ENCODE data around the gene SDCCAG8. TPM values are rescaled to one million over a fixed set of nuclear protein-coding genes. Genes with fewer than 3 reads are reported as not detected.

Gene SDCCAG8
- total RNA-seq, 2 donors from 2014 or later, result 18.4 to 18.8 TPM

- no peak overlapping the region for H3K9ac ChIP-seq (ENCODE audit: low read depth in 2 of 2, low read length in 2 of 2)
- H3K9me3 ChIP-seq, result no peaks in the 10 kb centered on the region
- H3K27ac ChIP-seq, result no peak overlapping the region
- no peaks in the 10 kb centered on the region for H3K27me3 ChIP-seq
- TF ChIP-seq, protein P1, sequence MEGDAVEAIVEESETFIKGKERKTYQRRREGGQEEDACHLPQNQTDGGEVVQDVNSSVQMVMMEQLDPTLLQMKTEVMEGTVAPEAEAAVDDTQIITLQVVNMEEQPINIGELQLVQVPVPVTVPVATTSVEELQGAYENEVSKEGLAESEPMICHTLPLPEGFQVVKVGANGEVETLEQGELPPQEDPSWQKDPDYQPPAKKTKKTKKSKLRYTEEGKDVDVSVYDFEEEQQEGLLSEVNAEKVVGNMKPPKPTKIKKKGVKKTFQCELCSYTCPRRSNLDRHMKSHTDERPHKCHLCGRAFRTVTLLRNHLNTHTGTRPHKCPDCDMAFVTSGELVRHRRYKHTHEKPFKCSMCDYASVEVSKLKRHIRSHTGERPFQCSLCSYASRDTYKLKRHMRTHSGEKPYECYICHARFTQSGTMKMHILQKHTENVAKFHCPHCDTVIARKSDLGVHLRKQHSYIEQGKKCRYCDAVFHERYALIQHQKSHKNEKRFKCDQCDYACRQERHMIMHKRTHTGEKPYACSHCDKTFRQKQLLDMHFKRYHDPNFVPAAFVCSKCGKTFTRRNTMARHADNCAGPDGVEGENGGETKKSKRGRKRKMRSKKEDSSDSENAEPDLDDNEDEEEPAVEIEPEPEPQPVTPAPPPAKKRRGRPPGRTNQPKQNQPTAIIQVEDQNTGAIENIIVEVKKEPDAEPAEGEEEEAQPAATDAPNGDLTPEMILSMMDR (IDR thresholded peaks at IDR 0.05), result no peak
- intact Hi-C loops (cut with DNase I), result no loop called here
- H3K4me1 ChIP-seq, result no peaks in the 10 kb centered on the region
- H3K36me3 ChIP-seq, result no peaks in the 10 kb centered on the region
- no peak overlapping the region for H3K4me3 ChIP-seq
- DNase-seq, result no peak
Measured at GRCh38 chr1:243399561-243400155, 143.8 kb downstream of the SDCCAG8 start.

GRCh38 chr1:243402868-243403267 is 147.0 kb downstream of the SDCCAG8 start:
- DNase-seq, result no peak
- intact Hi-C loops (cut with DNase I), result no loop called here
- TF ChIP-seq, protein P1 (IDR thresholded peaks at IDR 0.05), result no peak

GRCh38 chr1:243406424-243406823 is 150.6 kb downstream of the SDCCAG8 start:
- intact Hi-C loops (cut with DNase I), result no loop called here
- Histone ChIP-seq H3K36me3 (no peaks in the 10 kb centered on the region), H3K9ac (ENCODE audit: low read depth in 2 of 2, low read length in 2 of 2) (no peak overlapping the region), H3K27ac (no peak overlapping the region), H3K9me3 (no peaks in the 10 kb centered on the region), H3K27me3 (no peaks in the 10 kb centered on the region), H3K4me3 (no peak overlapping the region), H3K4me1 (no peaks in the 10 kb centered on the region)
- TF ChIP-seq, protein P1 (IDR thresholded peaks at IDR 0.05), result no peak
- DNase-seq, result no peak

More at GRCh38 chr1:243402868-243403267, 147.0 kb downstream of the SDCCAG8 start:
- H3K4me1 ChIP-seq, result no peaks in the 10 kb centered on the region
- no peak overlapping the region for H3K27ac ChIP-seq
- no peak overlapping the region for H3K9ac ChIP-seq (ENCODE audit: low read depth in 2 of 2, low read length in 2 of 2)
- H3K9me3 ChIP-seq, result no peaks in the 10 kb centered on the region
- H3K27me3 ChIP-seq, result no peaks in the 10 kb centered on the region
- H3K36me3 ChIP-seq, result no peaks in the 10 kb centered on the region
- H3K4me3 ChIP-seq, result no peak overlapping the region

GRCh38 chr1:243407284-243408018 is 151.6 kb downstream of the SDCCAG8 start:
- H3K9ac ChIP-seq (ENCODE audit: low read depth in 2 of 2, low read length in 2 of 2), result no peak overlapping the region
- H3K9me3 ChIP-seq, result no peaks in the 10 kb centered on the region
- H3K4me1 ChIP-seq, result no peaks in the 10 kb centered on the region
- no peak for DNase-seq
- H3K27ac ChIP-seq, result no peak overlapping the region
- intact Hi-C loops (cut with DNase I), result no loop called here
- H3K4me3 ChIP-seq, result no peak overlapping the region
- no peaks in the 10 kb centered on the region for H3K36me3 ChIP-seq
- TF ChIP-seq, protein P1 (IDR thresholded peaks at IDR 0.05), result no peak
- H3K27me3 ChIP-seq, result no peaks in the 10 kb centered on the region

DNA sequence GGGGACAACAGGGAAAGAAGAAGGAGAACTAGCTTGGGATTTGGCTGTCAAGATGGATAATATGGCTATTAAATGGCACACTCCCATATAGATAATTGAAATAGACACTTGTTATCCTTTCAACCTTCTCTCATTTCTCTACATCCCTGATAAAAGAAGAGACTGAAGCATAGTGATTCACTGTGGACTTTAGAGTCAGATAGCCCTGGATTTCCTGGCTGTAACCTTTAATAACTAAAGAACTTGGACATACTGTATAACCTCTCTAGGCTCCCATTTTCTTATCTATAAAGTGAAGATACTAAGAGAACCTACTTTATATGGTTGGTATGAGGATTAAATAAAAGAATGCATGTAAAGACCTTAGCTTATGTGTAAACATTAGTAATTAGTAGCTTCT is 152.6 kb downstream of the SDCCAG8 start:
- intact Hi-C loops (cut with DNase I), result no loop called here
- Histone ChIP-seq H3K27ac (no peak overlapping the region), H3K9me3 (no peaks in the 10 kb centered on the region), H3K4me3 (no peak overlapping the region), H3K9ac (ENCODE audit: low read depth in 2 of 2, low read length in 2 of 2) (no peak overlapping the region), H3K27me3 (no peaks in the 10 kb centered on the region), H3K36me3 (no peaks in the 10 kb centered on the region), H3K4me1 (no peaks in the 10 kb centered on the region)
- no peak for DNase-seq
- TF ChIP-seq, protein P1 (IDR thresholded peaks at IDR 0.05), result no peak
